GM21526 (cell line): ENCODE data around the gene SCFD1.

Source experiments
- ATAC-seq: cut with Tn5 transposase; IDR thresholded peaks from one replicate; pipeline ENCODE4 v1.9.1; 2021; ENCODE audit warnings: moderate library complexity; ENCODE audit not compliant: unreplicated experiment, low FRiP score

SCFD1 gene

DNA sequence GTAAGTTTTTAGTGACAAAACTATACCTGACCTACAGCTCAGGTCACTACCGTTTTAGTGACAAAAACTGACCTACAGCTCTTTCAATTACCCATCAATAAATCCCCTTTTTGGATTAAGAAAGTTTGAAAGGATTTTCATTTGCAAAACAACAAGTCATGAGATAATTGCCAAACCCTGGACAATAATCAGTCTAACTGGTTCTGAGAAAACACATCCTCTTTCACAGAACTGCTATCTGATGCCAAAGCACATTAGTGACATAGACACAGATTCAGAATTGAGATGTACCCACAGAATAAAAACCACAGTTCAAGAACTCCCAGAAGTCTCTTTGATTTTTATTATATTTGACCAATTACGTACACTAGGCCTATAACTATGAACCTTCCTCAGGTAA lies 126.2 kb downstream of the SCFD1 start:
- no peak for ATAC-seq

DNA sequence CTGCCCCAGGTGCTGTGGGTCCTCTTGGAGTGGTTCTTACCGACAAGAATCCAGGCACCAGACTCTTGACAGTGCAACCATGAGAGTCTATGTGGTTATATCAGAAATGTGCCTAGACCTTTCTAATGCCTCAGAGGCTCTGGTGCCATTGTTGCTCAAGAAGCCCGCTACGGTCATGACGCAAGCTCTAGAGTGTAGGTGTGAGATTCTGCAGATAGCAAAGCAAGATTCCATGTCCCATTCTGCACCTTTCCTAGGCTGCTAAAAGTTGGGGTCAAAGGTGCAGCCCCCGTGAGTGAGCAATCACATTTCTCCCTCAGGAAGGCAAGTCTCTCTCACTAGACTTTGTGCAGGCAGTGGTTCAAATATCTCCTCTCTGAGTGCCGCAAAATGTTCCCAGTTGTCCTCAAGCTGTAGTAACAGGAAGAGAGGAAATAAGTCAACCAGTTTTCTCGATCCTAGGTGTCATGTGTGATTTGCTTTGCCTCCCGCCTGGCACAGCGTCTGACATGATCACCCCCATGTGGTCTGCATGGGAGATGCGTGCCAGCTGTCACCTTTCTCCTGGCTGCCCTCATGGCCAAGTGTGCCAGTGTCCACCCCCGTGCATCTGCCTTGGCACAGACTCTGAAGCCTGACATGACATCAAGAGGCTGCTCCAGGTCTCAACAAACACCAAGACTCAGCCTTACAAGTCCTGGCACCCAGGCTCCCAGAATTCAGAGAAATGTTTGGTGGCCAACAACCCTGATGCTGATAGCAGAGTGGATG lies 129.7 kb downstream of the SCFD1 start:
- ATAC-seq, result no peak

DNA sequence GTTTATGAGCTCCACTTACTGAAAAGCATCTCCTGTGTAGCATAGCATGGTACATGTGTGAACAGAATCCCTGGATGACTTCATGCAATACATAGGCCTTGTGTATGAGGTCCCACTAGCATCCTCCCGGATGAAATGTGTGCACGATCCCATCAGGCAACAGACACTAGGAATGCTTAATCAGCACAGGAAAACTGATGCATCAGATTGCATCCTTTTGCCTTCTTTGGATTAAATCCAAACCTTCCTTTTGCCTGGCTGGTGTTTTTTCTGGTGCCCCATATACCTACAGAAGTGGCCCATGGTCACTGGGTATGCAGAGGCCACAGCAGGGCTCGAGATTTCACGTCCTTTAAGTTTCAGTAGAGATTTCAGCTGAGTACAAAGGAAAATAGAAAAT lies 131.3 kb downstream of the SCFD1 start:
- ATAC-seq, result no peak

DNA sequence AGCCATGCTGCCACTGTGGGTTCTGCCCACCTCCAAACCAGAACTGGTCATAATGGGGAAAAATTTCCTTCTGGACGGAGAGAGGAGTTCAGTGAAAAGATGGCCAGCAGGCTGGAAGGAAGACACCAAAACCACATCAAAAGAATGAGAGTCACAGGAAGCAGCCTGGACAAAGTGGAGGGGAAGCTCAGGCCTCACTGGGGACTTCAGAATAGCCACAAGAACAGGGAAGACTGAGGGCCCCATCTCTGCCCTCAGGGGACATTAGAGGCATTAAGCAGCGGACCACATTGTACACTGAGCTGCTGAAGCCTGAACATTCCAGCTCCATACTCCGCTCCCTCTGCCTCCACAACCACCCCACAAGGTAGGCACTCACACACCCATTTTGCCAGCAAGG lies 132.7 kb downstream of the SCFD1 start:
- no peak for ATAC-seq

DNA sequence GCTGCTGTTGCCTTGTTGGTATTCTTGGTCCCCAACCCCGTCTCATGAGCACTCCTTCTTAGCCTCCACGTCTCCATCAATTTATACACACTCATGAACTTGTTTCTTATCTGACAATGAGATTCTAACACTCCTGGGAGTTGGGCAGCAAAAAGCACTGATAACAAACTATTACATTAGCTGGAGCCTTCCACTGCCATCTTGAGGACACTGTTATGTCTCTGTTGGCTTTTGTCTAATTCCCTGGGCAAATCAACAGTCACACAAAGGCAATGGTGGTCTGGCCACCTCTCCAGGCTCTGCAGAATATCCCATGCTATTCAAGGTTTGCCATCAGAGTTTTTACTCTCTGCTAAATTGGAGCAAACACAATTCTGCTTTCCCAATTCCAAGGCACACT lies 134.5 kb downstream of the SCFD1 start:
- ATAC-seq, result no peak

DNA sequence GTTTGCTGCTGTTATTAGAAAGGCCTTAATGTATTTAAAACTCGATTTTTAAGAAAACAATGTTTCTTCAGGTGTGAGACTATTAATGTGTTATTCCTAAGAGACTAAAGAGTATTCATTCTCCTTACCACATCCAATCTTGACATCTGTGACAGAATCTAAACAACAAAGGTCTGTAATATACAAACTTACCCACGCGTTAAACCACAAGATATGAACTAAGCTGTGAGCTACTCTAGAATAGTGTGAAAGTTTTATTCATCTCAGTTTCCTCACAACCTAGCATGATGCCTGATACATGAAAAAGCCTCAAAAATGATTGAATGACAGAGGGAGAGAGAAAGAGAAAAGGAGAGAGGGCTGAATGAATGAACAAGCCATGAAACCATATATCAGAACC lies 135.0 kb downstream of the SCFD1 start:
- no peak for ATAC-seq

DNA sequence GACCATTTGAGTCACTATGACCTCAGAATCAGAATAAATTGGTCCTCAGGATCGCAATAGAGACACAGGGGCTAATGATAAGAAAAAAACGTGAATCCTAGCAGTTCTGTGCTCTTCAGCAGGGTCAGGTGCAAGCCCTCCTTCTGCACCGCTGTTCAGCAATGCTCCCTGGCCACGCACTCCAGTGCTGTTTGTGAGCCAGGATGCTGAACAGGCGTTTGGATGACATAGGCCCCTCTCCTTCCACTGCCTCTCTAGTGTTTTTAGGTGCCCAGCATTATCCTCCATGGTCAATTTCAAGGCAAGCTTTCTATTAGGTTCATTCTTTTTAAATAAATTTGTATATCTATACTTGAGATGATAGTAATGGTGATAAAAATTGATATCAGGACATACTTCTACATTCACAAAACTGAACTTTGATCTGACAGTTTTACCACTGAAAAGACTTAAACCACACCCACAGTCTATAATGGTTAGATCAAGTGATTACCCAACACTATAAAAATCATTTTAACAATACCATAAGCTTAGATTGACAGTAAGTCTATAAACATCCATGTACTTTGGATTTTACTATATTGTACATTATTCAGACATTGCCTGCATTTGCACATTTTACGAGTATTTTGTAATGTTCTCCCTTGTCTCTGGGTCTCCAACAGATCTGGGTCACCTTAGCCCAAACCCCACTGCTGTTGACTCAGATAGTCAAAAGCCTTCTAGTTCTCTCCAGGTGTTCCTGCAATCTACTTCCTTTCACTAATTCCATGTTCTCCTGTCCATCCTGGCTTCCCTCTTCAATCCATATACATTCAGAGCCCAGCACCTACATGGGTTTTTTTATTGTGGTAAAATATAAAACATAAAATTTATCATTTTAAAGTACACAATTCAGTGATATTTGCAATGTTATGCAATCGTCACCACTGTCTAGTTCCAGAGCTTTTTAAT lies 137.3 kb downstream of the SCFD1 start:
- ATAC-seq, result no peak

DNA sequence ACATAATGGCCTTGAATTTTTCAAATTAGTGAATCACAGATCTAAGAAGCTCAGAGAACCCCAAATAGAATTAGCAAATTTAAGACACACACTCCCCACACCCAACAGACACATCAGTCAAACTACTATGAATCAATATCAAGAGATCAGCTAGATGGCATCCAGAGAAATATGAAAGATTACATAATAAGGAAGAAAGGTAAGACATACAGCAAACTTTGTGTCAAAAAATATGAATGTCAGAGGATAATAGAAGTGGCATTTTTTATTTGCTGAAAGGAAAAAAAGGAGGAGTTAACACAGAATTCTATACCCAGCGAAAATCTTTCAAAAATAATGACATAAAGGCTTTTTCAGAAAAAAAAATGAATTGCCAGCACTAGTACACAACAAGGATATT lies 141.8 kb downstream of the SCFD1 start:
- ATAC-seq, result no peak

DNA sequence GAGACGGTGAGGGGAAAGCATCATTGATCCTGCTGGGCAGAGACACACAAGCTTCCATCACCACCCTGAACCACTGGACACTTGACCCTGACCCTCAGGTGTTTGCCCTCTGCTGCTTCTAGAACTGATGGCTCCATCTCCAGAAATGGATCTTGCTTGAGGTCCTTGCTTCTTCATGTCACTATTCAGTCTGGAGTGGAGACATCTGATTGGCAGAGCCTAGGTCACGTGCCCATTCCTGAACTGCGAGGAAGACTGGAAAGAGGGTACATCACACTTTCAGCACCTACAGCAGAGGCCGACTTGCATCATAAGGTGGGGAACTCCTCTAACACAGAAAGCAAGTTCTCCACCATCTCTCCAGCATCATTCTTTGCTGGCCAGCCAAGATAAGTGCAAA lies 145.5 kb downstream of the SCFD1 start:
- ATAC-seq, result no peak

DNA sequence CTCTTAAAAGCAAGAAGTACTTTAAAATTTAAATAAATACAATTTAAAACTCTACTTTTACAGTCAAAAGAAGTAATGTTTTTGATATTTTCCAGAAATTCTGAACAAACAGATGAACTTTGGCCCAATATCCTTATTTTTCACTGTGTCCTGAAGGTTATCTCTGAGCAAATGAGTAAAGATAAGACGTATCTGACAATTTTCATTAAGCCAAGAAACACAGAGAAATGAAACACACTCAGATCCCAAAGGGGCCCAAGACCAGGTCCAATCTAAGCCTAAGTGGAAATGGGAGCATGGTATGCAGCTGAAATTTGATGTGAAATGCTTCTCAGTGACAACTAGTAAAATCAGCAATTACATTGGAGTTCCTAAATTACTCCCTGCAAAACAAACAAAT lies 146.7 kb downstream of the SCFD1 start:
- no peak for ATAC-seq

DNA sequence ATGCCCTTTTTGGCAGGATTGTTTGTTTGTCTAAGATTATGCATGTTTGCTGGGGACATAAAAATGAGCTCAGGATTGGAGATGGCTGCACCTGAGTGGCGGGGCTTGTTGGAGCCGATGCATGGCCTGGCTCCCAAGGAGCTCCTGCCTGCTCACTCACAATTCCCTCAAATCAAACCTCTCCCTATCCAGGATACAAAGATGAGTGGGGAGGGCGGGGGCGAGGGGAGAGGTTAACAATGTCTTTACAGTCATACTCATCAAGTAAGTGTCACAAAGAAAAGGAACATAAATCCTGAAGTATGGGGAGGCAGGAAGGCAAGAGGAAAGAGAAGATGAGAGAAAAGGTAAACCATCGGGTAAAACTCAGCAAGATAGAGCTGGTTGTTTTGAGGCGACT lies 148.3 kb downstream of the SCFD1 start:
- no peak for ATAC-seq

DNA sequence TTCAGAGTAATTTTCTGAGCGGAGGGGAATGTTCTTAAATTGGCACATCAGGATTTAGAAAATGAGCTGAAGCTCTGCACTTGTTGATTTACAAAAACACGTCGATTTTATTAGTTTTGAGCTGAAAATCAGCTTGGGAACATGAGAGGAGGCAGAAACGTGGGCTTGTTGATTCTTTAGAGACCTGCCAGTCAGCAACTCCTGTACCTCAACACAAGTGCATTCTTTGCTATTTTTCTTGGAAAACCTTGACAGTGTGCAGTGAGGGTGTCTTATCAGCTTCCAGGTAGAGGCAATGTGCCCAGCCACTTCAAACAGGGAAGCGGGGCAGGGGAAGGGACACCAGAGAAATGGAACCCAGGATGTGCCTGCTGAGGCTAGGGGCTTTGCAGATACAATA lies 149.5 kb downstream of the SCFD1 start:
- ATAC-seq, result no peak

DNA sequence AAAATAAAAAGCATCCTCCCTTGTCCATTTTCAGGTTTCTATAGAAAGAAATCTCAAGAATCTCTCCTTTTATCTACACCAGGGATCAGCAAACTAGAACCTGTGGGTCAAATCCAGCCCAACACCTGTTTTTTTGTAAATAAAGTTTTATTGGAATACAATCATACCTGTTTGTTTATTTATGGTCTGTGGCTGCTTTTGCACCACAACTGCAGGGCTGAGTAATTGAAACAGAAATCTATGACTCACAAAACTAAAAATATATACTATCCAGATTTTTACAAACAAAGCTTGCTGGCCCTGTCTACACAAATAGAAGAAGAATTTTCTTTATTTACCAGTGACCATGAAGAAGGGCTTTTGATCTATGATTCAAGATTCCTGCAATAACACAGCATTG lies 157.1 kb downstream of the SCFD1 start:
- ATAC-seq, result no peak
